Chondrocyte (in vitro differentiated cells): ENCODE results near the gene ZNF227. TPM values are rescaled to one million over a fixed set of nuclear protein-coding genes. Genes with fewer than 3 reads are reported as not detected.
"Not testable (repeated sequence)": the region's sequence is repeated elsewhere in the genome, so short reads cannot be mapped to it uniquely, and the experiment has no call there.

Experiments
- DNase-seq: peaks from one replicate; pipeline ENCODE4 v3.0.0; 2021; ENCODE audit warnings: mixed read lengths, low spot score
- H3K27ac Mint-ChIP-seq: one replicate; pipeline ENCODE4 v1.8.0; 2021; ENCODE audit warnings: mild to moderate bottlenecking, moderate library complexity, mixed read lengths; ENCODE audit not compliant: unreplicated experiment
- H3K27me3 Mint-ChIP-seq: 2 replicates; pipeline ENCODE4 v1.8.0; 2021; ENCODE audit warnings: low read depth, mixed read lengths
- H3K36me3 Mint-ChIP-seq: 2 replicates; pipeline ENCODE4 v1.8.0; 2021; ENCODE audit warnings: low read depth, mixed read lengths
- H3K4me1 Mint-ChIP-seq: 2 replicates; pipeline ENCODE4 v1.8.0; 2021; ENCODE audit warnings: low read depth, mild to moderate bottlenecking, mixed read lengths
- H3K4me3 Mint-ChIP-seq: one replicate; pipeline ENCODE4 v1.8.0; 2021; ENCODE audit warnings: mild to moderate bottlenecking, moderate library complexity, mixed read lengths; ENCODE audit not compliant: unreplicated experiment
- H3K9me3 Mint-ChIP-seq: 2 replicates; pipeline ENCODE4 v1.8.0; 2021; ENCODE audit warnings: low read depth, mixed read lengths
- CTCF ChIP-seq: fragments of 200-600 bp; sonication (generic); IDR thresholded peaks from 2 replicates; pipeline ENCODE4 v1.5.0; 2021; ENCODE audit warnings: antibody characterized with exemption, mild to moderate bottlenecking, moderate library complexity
- long read RNA-seq: library from polyadenylated mRNA; stranded (forward); transcript quantifications from one replicate; pipeline ENCODE4 v2.0.0, GENCODE V29; 2021
- total RNA-seq: library from RNA; stranded (reverse); gene quantifications from 3 replicates; pipeline ENCODE4 v1.2.1, GENCODE V29; 2021

The ZNF227 gene
- 12.2 to 20.2 TPM (median 15.2 TPM) in 3 replicates for total RNA-seq
- long read RNA-seq, partial matches to known transcripts, result 1 of 4 reads
- long read RNA-seq, other reads (novel, unspliced or antisense), result 1 of 4 reads

- TF ChIP-seq CTCF, result no peak
- H3K4me1 Mint-ChIP-seq, result peaks cover 19% of the 10 kb centered on the region
- peak within 1 kb of the TSS; percentile 90 for H3K27ac Mint-ChIP-seq
Observed at GRCh38 chr19:44212250-44212865, at the start of gene ZNF227. Gene ZNF227, plus strand, starts transcription at chr19:44212532. Its CDS starts 5,261 bp downstream, at chr19:44217793.

GRCh38 chr19:44163789-44164188, 48.5 kb upstream of the ZNF227 start:
- Mint-ChIP-seq H3K27ac (no peak overlapping the region), H3K36me3 (peaks cover 17% of the 10 kb centered on the region), H3K4me3 (no peak overlapping the region), H3K9me3 (peaks cover 32% of the 10 kb centered on the region), H3K27me3 (no peaks in the 10 kb centered on the region), H3K4me1 (peaks cover 29% of the 10 kb centered on the region)
- no peak for DNase-seq
- TF ChIP-seq CTCF, result no peak

More at GRCh38 chr19:44212250-44212865, at the start of gene ZNF227:
- Mint-ChIP-seq H3K9me3 (peaks cover 2% of the 10 kb centered on the region), H3K4me3 (peak within 1 kb of the TSS; percentile 86), H3K36me3 (peaks cover 6% of the 10 kb centered on the region), H3K27me3 (no peaks in the 10 kb centered on the region)
- peak; percentile 95 for DNase-seq

DNA sequence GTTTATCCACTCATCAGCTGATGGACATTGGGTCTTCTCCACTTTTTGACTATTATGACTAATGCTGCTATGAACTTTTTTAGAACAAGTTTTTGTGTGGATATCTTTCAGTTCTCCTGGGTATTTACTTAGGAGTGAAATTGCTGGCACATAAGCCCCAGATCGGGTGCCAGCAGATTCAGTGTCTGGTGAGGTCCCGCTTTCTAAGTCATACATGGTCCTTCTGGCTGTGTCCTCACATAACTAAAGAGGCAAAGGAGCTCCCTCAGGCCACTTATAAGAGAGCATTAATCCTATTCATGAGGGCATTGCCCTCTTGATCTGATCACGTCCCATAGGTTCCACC, 48.0 kb upstream of the ZNF227 start:
- peaks cover 29% of the 10 kb centered on the region for H3K4me1 Mint-ChIP-seq
- DNase-seq, result no peak
- peak overlapping the region; percentile 99 for H3K27ac Mint-ChIP-seq
- peaks cover 32% of the 10 kb centered on the region for H3K9me3 Mint-ChIP-seq
- no peak for TF ChIP-seq CTCF
- peak overlapping the region; percentile 98 for H3K4me3 Mint-ChIP-seq
- peaks cover 19% of the 10 kb centered on the region for H3K36me3 Mint-ChIP-seq
- no peaks in the 10 kb centered on the region for H3K27me3 Mint-ChIP-seq

DNA sequence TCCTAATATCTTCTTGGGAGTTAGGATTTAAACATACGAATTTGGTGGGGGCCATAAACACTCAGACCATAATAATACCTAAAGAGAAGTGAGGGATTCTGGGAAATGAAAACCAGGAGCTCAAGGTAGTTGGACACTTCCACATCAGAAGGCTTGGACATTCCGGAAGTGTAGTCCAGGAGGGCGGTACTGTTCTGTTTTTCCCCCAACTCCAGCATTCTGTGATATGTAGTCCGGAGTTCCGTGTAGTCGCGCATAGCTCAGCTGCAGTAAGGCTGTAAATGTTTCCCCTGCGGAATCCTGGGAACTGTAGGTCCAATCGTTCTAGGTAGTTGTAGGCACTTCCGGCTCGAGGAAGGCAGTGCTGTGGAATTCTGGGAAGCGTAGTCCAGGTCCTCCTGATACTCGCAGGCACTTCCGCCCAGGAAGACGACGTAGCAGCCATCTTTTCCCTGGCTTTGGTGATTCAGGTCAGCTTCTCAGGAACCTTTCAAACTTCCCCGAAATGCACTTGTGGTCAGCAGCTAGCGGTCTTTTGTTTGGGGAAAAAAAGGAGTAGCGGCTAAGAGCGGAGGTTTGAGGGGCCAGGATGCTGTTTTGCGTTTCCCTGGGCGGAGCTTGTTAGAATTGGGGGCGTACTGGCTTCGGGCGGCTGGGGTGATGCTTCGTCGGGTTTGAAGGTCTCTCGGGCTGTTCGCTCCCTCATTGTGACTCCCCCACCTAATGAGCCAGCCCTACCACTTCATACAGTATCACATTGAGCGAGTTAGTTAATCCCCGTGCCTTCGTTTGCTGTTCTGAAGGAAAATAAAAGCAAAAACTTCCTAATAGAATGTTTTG, 47.4 kb upstream of the ZNF227 start, which contains the start of gene ZNF226:
TSS of gene ZNF226 (plus strand) at position 428 of the 840 bp plus-strand sequence. CDS start 4,981 bp downstream, outside the sequence.
- Mint-ChIP-seq H3K4me1 (peaks cover 29% of the 10 kb centered on the region), H3K27ac (peak within 1 kb of the TSS; percentile 99), H3K36me3 (peaks cover 24% of the 10 kb centered on the region), H3K4me3 (peak within 1 kb of the TSS; percentile 98), H3K9me3 (peaks cover 32% of the 10 kb centered on the region), H3K27me3 (no peaks in the 10 kb centered on the region)
- DNase-seq, result peak; percentile 94
- TF ChIP-seq CTCF, result no peak

DNA sequence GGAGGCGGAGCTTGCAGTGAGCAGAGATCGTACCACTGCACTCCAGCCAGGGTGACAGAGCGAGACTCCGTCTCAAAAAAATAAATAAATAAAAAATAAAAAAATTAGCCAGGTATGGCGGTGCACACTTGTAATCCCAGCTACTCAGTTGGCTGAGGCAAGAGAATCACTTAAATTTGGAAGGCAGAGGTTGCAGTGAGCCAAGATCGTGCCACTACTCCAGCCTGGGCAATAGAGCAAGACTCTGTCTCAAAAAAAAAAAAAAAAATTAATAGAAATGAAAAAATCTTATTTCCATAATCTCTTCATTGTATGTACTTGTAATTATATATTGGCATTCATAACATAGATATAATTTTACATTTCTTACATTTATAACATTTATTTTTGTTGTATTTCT, 41.7 kb upstream of the ZNF227 start:
- not testable (repeated sequence) for H3K27ac Mint-ChIP-seq, H3K4me3 Mint-ChIP-seq, H3K27me3 Mint-ChIP-seq, DNase-seq
- H3K36me3 Mint-ChIP-seq, result peaks cover 72% of the 10 kb centered on the region
- H3K9me3 Mint-ChIP-seq, result peaks cover 39% of the 10 kb centered on the region
- H3K4me1 Mint-ChIP-seq, result peaks cover 18% of the 10 kb centered on the region
